Smooth muscle cell (in vitro differentiated cells): Measurements from ENCODE around the gene AMIGO3. TPM values are rescaled to one million over a fixed set of nuclear protein-coding genes. Genes with fewer than 3 reads are reported as not detected.

Experiments used
- DNase-seq: peaks from one replicate; lab custom pipeline; 2025; ENCODE audit not compliant: unreplicated experiment; lab: John Stamatoyannopoulos, UW
- H2AFZ ChIP-seq: fragments of 200-600 bp; sonication (generic); 2 replicates; pipeline ENCODE4 v1.6.0; 2016; ENCODE audit warnings: antibody characterized with exemption, low read depth, mild to moderate bottlenecking
- H3F3A ChIP-seq: fragments of 200-600 bp; sonication (generic); 2 replicates; pipeline ENCODE4 v1.6.0; 2017; ENCODE audit warnings: antibody characterized with exemption, low read depth
- H3K27ac ChIP-seq: fragments of 200-600 bp; sonication (generic); 2 replicates; pipeline ENCODE4 v1.5.1; 2016; ENCODE audit warnings: low read depth, mild to moderate bottlenecking
- H3K27me3 ChIP-seq: fragments of 200-600 bp; sonication (generic); 2 replicates; pipeline ENCODE4 v1.6.1; 2016; ENCODE audit warnings: low read depth, mild to moderate bottlenecking
- H3K36me3 ChIP-seq: fragments of 200-600 bp; sonication (generic); 2 replicates; pipeline ENCODE4 v1.5.1; 2016; ENCODE audit warnings: low read depth
- H3K4me1 ChIP-seq: fragments of 200-600 bp; sonication (generic); 2 replicates; pipeline ENCODE4 v1.5.1; 2016; ENCODE audit warnings: low read depth
- H3K4me2 ChIP-seq: fragments of 200-600 bp; sonication (generic); 2 replicates; pipeline ENCODE4 v1.6.0; 2016; ENCODE audit warnings: mild to moderate bottlenecking
- H3K4me3 ChIP-seq: fragments of 200-600 bp; sonication (generic); 2 replicates; pipeline ENCODE4 v1.5.1; 2016; ENCODE audit warnings: mild to moderate bottlenecking
- H3K79me2 ChIP-seq: fragments of 200-600 bp; sonication (generic); 2 replicates; pipeline ENCODE4 v1.6.0; 2016; ENCODE audit warnings: low read depth, mild to moderate bottlenecking
- H3K9ac ChIP-seq: fragments of 200-600 bp; sonication (generic); 2 replicates; pipeline ENCODE4 v1.6.0; 2016; ENCODE audit warnings: low read depth
- H3K9me3 ChIP-seq: fragments of 200-600 bp; sonication (generic); replicated peaks from 2 replicates; pipeline ENCODE4 v1.5.1; 2016; ENCODE audit warnings: low read depth
- H4K20me1 ChIP-seq: fragments of 200-600 bp; sonication (generic); 2 replicates; pipeline ENCODE4 v1.6.0; 2016; ENCODE audit warnings: low read depth
- WGBS: methylation state at CpG from one replicate; pipeline ENCODE4 v1.1.7; 2016; ENCODE audit warnings: low lambda C conversion rate; 5-methylcytosine and 5-hydroxymethylcytosine counted together
- polyA plus RNA-seq: library from polyadenylated mRNA; unstranded; fragments of >200 nt; fragmentation: Nextera tagmentation; extraction: Ambion mirVana; gene quantifications from 2 replicates; pipeline ENCODE4 v1.2.1, GENCODE V29; 2016
- total RNA-seq: library from RNA; depleted of rRNA; stranded (reverse); fragments of >200 nt; gene quantifications from 2 replicates; pipeline ENCODE4 v1.2.3, GENCODE V29; 2014
- TF ChIP-seq, protein P1 (sequence below): fragments of 200-600 bp; sonication (generic); IDR thresholded peaks from 2 replicates; pipeline ENCODE4 v1.5.1; 2017; ENCODE audit warnings: borderline replicate concordance, mild to moderate bottlenecking, antibody characterized with exemption; ENCODE audit not compliant: insufficient read depth, poor library complexity, severe bottlenecking

Gene AMIGO3
- total and polyA plus RNA-seq, 2 experiments from 2014 or later, result 2.4 to 2.9 TPM

DNA sequence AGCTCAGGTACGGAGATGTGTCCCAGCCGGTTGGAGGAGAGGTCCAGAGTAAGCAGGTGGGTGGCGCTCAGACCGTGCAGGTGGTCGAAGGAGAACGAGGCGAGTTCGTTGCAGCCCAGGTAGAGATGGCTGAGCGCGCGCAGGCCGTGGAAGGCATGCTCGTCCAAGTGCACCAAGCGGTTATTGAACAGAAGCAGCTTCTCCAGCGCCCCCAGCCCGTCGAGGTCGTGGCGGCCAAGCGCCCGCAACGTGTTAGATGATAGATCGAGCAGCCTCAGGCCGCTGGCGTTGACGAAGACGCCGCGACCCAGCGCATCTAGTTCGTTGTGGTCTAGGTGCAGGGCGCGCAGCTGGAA is 648 bp downstream of the AMIGO3 start:
- Histone ChIP-seq H3K4me2 (peak overlapping the region; percentile 94), H3K4me3 (peak overlapping the region; percentile 64), H3K9ac (no peak overlapping the region), H3K36me3 (no peaks in the 10 kb centered on the region), H3K9me3 (no peaks in the 10 kb centered on the region), H2AFZ (no peak overlapping the region), H3F3A (peaks cover 4% of the 10 kb centered on the region), H3K27ac (no peak overlapping the region), H3K79me2 (peaks cover 13% of the 10 kb centered on the region), H4K20me1 (peaks cover 16% of the 10 kb centered on the region), H3K4me1 (peaks cover 12% of the 10 kb centered on the region), H3K27me3 (no peaks in the 10 kb centered on the region)
- DNase-seq, result no peak
- WGBS, result 14% methylated on average over 28 of the region's 33 CpGs
- TF ChIP-seq, protein P1, sequence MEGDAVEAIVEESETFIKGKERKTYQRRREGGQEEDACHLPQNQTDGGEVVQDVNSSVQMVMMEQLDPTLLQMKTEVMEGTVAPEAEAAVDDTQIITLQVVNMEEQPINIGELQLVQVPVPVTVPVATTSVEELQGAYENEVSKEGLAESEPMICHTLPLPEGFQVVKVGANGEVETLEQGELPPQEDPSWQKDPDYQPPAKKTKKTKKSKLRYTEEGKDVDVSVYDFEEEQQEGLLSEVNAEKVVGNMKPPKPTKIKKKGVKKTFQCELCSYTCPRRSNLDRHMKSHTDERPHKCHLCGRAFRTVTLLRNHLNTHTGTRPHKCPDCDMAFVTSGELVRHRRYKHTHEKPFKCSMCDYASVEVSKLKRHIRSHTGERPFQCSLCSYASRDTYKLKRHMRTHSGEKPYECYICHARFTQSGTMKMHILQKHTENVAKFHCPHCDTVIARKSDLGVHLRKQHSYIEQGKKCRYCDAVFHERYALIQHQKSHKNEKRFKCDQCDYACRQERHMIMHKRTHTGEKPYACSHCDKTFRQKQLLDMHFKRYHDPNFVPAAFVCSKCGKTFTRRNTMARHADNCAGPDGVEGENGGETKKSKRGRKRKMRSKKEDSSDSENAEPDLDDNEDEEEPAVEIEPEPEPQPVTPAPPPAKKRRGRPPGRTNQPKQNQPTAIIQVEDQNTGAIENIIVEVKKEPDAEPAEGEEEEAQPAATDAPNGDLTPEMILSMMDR, result no peak

DNA sequence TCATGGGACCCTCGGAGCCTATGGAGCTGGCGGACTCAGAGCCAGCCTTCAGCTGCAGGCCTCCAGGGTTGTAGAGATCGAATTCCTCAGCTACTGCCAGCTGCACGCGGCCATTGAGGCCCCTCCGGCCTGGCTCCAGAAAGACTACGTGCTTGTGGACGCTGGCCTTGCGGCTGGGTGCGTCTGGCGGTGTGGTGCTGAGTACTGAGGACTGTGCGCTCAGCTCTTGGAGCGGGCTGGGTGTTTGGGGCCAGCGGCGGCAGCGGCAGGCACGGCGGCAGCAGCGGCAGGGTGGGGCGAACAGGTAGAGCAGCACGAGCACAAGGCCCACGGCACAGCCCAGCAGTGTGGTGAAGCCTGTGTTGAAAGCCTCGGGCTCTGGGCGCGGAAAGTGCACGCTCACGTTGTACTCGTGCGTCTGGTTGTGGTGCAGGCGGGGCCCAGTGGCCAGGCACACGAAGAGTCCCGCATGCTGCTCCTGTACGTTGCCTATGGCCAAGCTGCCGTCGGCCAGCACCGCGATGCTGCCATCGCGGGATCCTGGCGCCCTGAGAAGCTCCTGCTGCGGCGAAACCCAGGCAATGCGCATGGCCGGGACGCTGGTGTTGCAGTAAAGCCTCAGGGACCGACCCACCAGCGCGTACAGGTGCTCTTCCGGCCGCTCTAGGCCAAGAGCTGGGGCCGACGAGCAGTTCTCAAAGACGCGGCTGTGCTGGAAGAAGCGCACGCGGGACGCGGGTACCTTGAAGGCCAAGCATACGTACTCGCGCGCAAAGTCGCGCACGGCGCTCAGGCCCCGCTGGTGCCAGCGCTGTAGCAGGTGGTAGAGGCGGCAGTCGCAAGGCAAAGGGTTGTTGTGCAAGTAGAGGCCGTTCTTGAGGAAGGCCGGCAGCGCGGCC is 1.3 kb downstream of the AMIGO3 start:
- H3K4me2 ChIP-seq, result peak overlapping the region; percentile 94
- peak overlapping the region; percentile 64 for H3K4me3 ChIP-seq
- H3K27ac ChIP-seq, result no peak overlapping the region
- TF ChIP-seq, protein P1, result no peak
- H3K9ac ChIP-seq, result no peak overlapping the region
- DNase-seq, result no peak
- WGBS, result 80% methylated on average over 75 of the region's 75 CpGs
- H3K27me3 ChIP-seq, result no peaks in the 10 kb centered on the region
- peaks cover 4% of the 10 kb centered on the region for H3F3A ChIP-seq
- H3K9me3 ChIP-seq, result no peaks in the 10 kb centered on the region
- H2AFZ ChIP-seq, result no peak overlapping the region
- peaks cover 9% of the 10 kb centered on the region for H3K79me2 ChIP-seq
- H3K36me3 ChIP-seq, result no peaks in the 10 kb centered on the region
- peaks cover 16% of the 10 kb centered on the region for H4K20me1 ChIP-seq
- H3K4me1 ChIP-seq, result peaks cover 12% of the 10 kb centered on the region

GRCh38 chr3:49717211-49717958 is 2.1 kb downstream of the AMIGO3 start:
- H3K36me3 ChIP-seq, result no peaks in the 10 kb centered on the region
- WGBS, result 97% methylated on average over 14 of the region's 14 CpGs
- H3F3A ChIP-seq, result peaks cover 4% of the 10 kb centered on the region
- H2AFZ ChIP-seq, result no peak overlapping the region
- no peak overlapping the region for H3K4me3 ChIP-seq
- H3K9me3 ChIP-seq, result no peaks in the 10 kb centered on the region
- peaks cover 6% of the 10 kb centered on the region for H3K4me1 ChIP-seq
- H3K27ac ChIP-seq, result no peak overlapping the region
- no peak for DNase-seq
- no peaks in the 10 kb centered on the region for H3K27me3 ChIP-seq
- TF ChIP-seq, protein P1, result no peak
- peaks cover 16% of the 10 kb centered on the region for H4K20me1 ChIP-seq
- no peak overlapping the region for H3K4me2 ChIP-seq
- H3K79me2 ChIP-seq, result peaks cover under 1% of the 10 kb centered on the region
- no peak overlapping the region for H3K9ac ChIP-seq
